Right lobe of liver (tissue), 4 donors: Measurements from ENCODE around the gene COL5A1.

Experiments
- POLR2A ChIP-seq: fragments of 450-650 bp; IDR thresholded peaks from one replicate; pipeline ENCODE4 v1.6.1; 2017; ENCODE audit warnings: antibody characterized with exemption, mild to moderate bottlenecking
- TF ChIP-seq, protein P1 (sequence below), 4 donors: fragments of 200-600 bp in 3 of 4; fragments of 450-650 bp in 1 of 4; IDR thresholded peaks; one replicate each; pipeline versions ENCODE4 v1.5.1 to v1.8.0; 2016 to 2022; ENCODE audit warnings: antibody characterized with exemption in 4 of 4, mild to moderate bottlenecking in 2 of 4
- donor health status: DM: no; HTN: no; CAD: no.
- donor health status: DM: no; HTN: no; CAD: no.
- donor health status: DM: no; HTN: yes; CAD: no.

GRCh38 chr9:134768332-134768708 is 126.7 kb downstream of the COL5A1 start:
- TF ChIP-seq, protein P1, sequence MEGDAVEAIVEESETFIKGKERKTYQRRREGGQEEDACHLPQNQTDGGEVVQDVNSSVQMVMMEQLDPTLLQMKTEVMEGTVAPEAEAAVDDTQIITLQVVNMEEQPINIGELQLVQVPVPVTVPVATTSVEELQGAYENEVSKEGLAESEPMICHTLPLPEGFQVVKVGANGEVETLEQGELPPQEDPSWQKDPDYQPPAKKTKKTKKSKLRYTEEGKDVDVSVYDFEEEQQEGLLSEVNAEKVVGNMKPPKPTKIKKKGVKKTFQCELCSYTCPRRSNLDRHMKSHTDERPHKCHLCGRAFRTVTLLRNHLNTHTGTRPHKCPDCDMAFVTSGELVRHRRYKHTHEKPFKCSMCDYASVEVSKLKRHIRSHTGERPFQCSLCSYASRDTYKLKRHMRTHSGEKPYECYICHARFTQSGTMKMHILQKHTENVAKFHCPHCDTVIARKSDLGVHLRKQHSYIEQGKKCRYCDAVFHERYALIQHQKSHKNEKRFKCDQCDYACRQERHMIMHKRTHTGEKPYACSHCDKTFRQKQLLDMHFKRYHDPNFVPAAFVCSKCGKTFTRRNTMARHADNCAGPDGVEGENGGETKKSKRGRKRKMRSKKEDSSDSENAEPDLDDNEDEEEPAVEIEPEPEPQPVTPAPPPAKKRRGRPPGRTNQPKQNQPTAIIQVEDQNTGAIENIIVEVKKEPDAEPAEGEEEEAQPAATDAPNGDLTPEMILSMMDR (IDR thresholded peaks at IDR 0.05), result no peak
- TF ChIP-seq POLR2A, result no peak
